ENCODE measurements around the gene DLGAP4. TPM values are rescaled to one million over a fixed set of nuclear protein-coding genes. Genes with fewer than 3 reads are reported as not detected.

The DLGAP4 gene
- total RNA-seq, 1 donor from 2014 or later: 99.1 TPM

GRCh38 chr20:36370991-36371790 lies 65.1 kb downstream of the DLGAP4 start:
- no peaks in the 10 kb centered on the region for H3K4me1 Mint-ChIP-seq

GRCh38 chr20:36372666-36373065 lies 66.5 kb downstream of the DLGAP4 start:
- no peaks in the 10 kb centered on the region for H3K9me3 Mint-ChIP-seq
- H3K4me3 Mint-ChIP-seq: no peak overlapping the region
- TF ChIP-seq CTCF (IDR thresholded peaks at IDR 0.05; ENCODE audit: unreplicated experiment): no peak
- no peaks in the 10 kb centered on the region for H3K4me1 Mint-ChIP-seq
- no peak overlapping the region for H3K27ac Mint-ChIP-seq
- DNase-seq (ENCODE audit: low spot score in 2 of 2, unreplicated experiment in 2 of 2): no peak
- H3K27me3 Mint-ChIP-seq (ENCODE audit: low read depth): peaks cover 40% of the 10 kb centered on the region
- no peaks in the 10 kb centered on the region for H3K36me3 Mint-ChIP-seq

More at GRCh38 chr20:36370991-36371790, 65.1 kb downstream of the DLGAP4 start:
- no peaks in the 10 kb centered on the region for H3K36me3 Mint-ChIP-seq
- H3K27ac Mint-ChIP-seq: no peak overlapping the region
- no peak overlapping the region for H3K4me3 Mint-ChIP-seq
- TF ChIP-seq CTCF (IDR thresholded peaks at IDR 0.05; ENCODE audit: unreplicated experiment): no peak
- no peaks in the 10 kb centered on the region for H3K9me3 Mint-ChIP-seq
- no peak for DNase-seq (ENCODE audit: low spot score in 2 of 2, unreplicated experiment in 2 of 2)
- H3K27me3 Mint-ChIP-seq (ENCODE audit: low read depth): peaks cover 28% of the 10 kb centered on the region

- no peak overlapping the region for H3K4me3 Mint-ChIP-seq
- no peaks in the 10 kb centered on the region for H3K36me3 Mint-ChIP-seq
- no peaks in the 10 kb centered on the region for H3K9me3 Mint-ChIP-seq
- no peak for TF ChIP-seq CTCF (IDR thresholded peaks at IDR 0.05; ENCODE audit: unreplicated experiment)
- H3K4me1 Mint-ChIP-seq: no peaks in the 10 kb centered on the region
- peaks cover 38% of the 10 kb centered on the region for H3K27me3 Mint-ChIP-seq (ENCODE audit: low read depth)
- DNase-seq (ENCODE audit: low spot score in 2 of 2, unreplicated experiment in 2 of 2): no peak
- H3K27ac Mint-ChIP-seq: no peak overlapping the region
Measured at GRCh38 chr20:36373089-36373488, 67.0 kb downstream of the DLGAP4 start.

- Mint-ChIP-seq H3K4me3 (no peak overlapping the region), H3K36me3 (no peaks in the 10 kb centered on the region), H3K27ac (no peak overlapping the region), H3K27me3 (ENCODE audit: low read depth) (peaks cover 46% of the 10 kb centered on the region), H3K4me1 (no peaks in the 10 kb centered on the region), H3K9me3 (no peaks in the 10 kb centered on the region)
- DNase-seq (ENCODE audit: low spot score in 2 of 2, unreplicated experiment in 2 of 2): no peak
- no peak for TF ChIP-seq CTCF (IDR thresholded peaks at IDR 0.05; ENCODE audit: unreplicated experiment)
Measured at GRCh38 chr20:36374995-36375394, 68.9 kb downstream of the DLGAP4 start.

GRCh38 chr20:36377348-36378326 lies 71.5 kb downstream of the DLGAP4 start:
- no peaks in the 10 kb centered on the region for H3K9me3 Mint-ChIP-seq
- peaks cover 39% of the 10 kb centered on the region for H3K27me3 Mint-ChIP-seq (ENCODE audit: low read depth)
- no peaks in the 10 kb centered on the region for H3K36me3 Mint-ChIP-seq
- H3K4me3 Mint-ChIP-seq: no peak overlapping the region
- no peak overlapping the region for H3K27ac Mint-ChIP-seq
- DNase-seq (ENCODE audit: low spot score in 2 of 2, unreplicated experiment in 2 of 2): no peak
- H3K4me1 Mint-ChIP-seq: no peaks in the 10 kb centered on the region
- TF ChIP-seq CTCF (IDR thresholded peaks at IDR 0.05; ENCODE audit: unreplicated experiment): no peak

Data from mesothelial cell of epicardium (in vitro differentiated cells).